Progenitor cell of endocrine pancreas (in vitro differentiated cells): ENCODE results near the gene BCAP31. TPM values are rescaled to one million over a fixed set of nuclear protein-coding genes. Genes with fewer than 3 reads are reported as not detected.
A peak's percentile ranks its signal among the peaks of the same experiment; 100 is the strongest.

ENCODE experiments used
- DNase-seq: peaks from one replicate; pipeline ENCODE4 v3.0.0; 2021; ENCODE audit warnings: low spot score; ENCODE audit not compliant: unreplicated experiment
- H3K27ac Mint-ChIP-seq: 2 replicates; pipeline ENCODE4 v1.8.0; 2021; ENCODE audit warnings: mild to moderate bottlenecking, moderate library complexity, mixed read lengths
- H3K27me3 Mint-ChIP-seq: 2 replicates; pipeline ENCODE4 v1.8.0; 2021; ENCODE audit warnings: mixed read lengths
- H3K36me3 Mint-ChIP-seq: 2 replicates; pipeline ENCODE4 v1.8.0; 2022; ENCODE audit warnings: mixed read lengths; ENCODE audit not compliant: insufficient read depth
- H3K4me1 Mint-ChIP-seq: 2 replicates; pipeline ENCODE4 v1.8.0; 2021; ENCODE audit warnings: low read depth, mixed read lengths
- H3K4me3 Mint-ChIP-seq: 2 replicates; pipeline ENCODE4 v1.8.0; 2021; ENCODE audit warnings: low read depth, mild to moderate bottlenecking, moderate library complexity, mixed read lengths
- H3K9me3 Mint-ChIP-seq: 2 replicates; pipeline ENCODE4 v1.8.0; 2021; ENCODE audit warnings: low read depth, mixed read lengths
- CTCF ChIP-seq: fragments of 200-600 bp; sonication (generic); IDR thresholded peaks from one replicate; pipeline ENCODE4 v1.5.0; 2021; ENCODE audit warnings: antibody characterized with exemption, mild to moderate bottlenecking; ENCODE audit not compliant: unreplicated experiment
- long read RNA-seq: library from polyadenylated mRNA; unstranded; transcript quantifications from one replicate; pipeline ENCODE4 v2.0.0, GENCODE V29; 2020
- total RNA-seq: library from RNA; stranded (reverse); gene quantifications from 2 replicates; pipeline ENCODE4 v1.2.1, GENCODE V29; 2021

The BCAP31 gene
- total RNA-seq: 142 and 149 TPM in 2 replicates
- long read RNA-seq, transcript BCAP31-201 (8 exons, 1,643 nt): major isoform, 217 of 238 reads
- long read RNA-seq, partial matches to known transcripts: 11 of 238 reads
- long read RNA-seq, other reads (novel, unspliced or antisense): 10 of 238 reads

- H3K9me3 Mint-ChIP-seq: no peaks in the 10 kb centered on the region
- no peaks in the 10 kb centered on the region for H3K27me3 Mint-ChIP-seq
- H3K4me3 Mint-ChIP-seq: peak within 1 kb of the TSS; percentile 80
- peaks cover 16% of the 10 kb centered on the region for H3K4me1 Mint-ChIP-seq
- DNase-seq: peak; percentile 76
- TF ChIP-seq CTCF: no peak
- H3K27ac Mint-ChIP-seq: peak within 1 kb of the TSS; percentile 96
- peaks cover 7% of the 10 kb centered on the region for H3K36me3 Mint-ChIP-seq
These were observed at the start of gene BCAP31, which contains the start of gene ABCD1 for GRCh38 chrX:153724252-153725038. Gene BCAP31 (minus strand): TSS chrX:153724387. CDS start chrX:153723244, 1,143 bp downstream. Gene ABCD1 (plus strand): TSS chrX:153724856. CDS start chrX:153725267, 411 bp downstream.

GRCh38 chrX:153773218-153773611 is 49.0 kb upstream of the BCAP31 start:
- Mint-ChIP-seq H3K27me3 (no peaks in the 10 kb centered on the region), H3K36me3 (no peaks in the 10 kb centered on the region), H3K9me3 (no peaks in the 10 kb centered on the region), H3K4me1 (no peaks in the 10 kb centered on the region), H3K27ac (no peak overlapping the region), H3K4me3 (no peak overlapping the region)
- no peak for DNase-seq
- TF ChIP-seq CTCF: no peak

GRCh38 chrX:153772316-153773217 is 48.4 kb upstream of the BCAP31 start:
- no peak for TF ChIP-seq CTCF
- Mint-ChIP-seq H3K36me3 (no peaks in the 10 kb centered on the region), H3K4me3 (no peak overlapping the region), H3K9me3 (no peaks in the 10 kb centered on the region), H3K27me3 (no peaks in the 10 kb centered on the region), H3K4me1 (no peaks in the 10 kb centered on the region), H3K27ac (no peak overlapping the region)
- DNase-seq: no peak

GRCh38 chrX:153771415-153772315 is 47.5 kb upstream of the BCAP31 start:
- no peak for TF ChIP-seq CTCF
- no peaks in the 10 kb centered on the region for H3K27me3 Mint-ChIP-seq
- no peak for DNase-seq
- H3K9me3 Mint-ChIP-seq: no peaks in the 10 kb centered on the region
- no peak overlapping the region for H3K27ac Mint-ChIP-seq
- H3K4me3 Mint-ChIP-seq: no peak overlapping the region
- H3K4me1 Mint-ChIP-seq: no peaks in the 10 kb centered on the region
- H3K36me3 Mint-ChIP-seq: no peaks in the 10 kb centered on the region
